Stimulated activated CD8-positive, alpha-beta memory T cell treated with anti-CD3 and anti-CD28 coated beads, Interleukin-12 subunit alpha, Interleukin-12 subunit beta, amount 100 ng/mL, for 1 hour (primary cell): Measurements from ENCODE around the gene TMEM143.
A peak's percentile ranks its signal among the peaks of the same experiment; 100 is the strongest.
"Not testable (repeated sequence)": the region's sequence is repeated elsewhere in the genome, so short reads cannot be mapped to it uniquely, and the experiment has no call there.

Source experiments
- DNase-seq: peaks from one replicate; pipeline ENCODE4 v3.0.0-alpha.2; 2020; ENCODE audit warnings: low read depth

The TMEM143 gene

GRCh38 chr19:48363810-48364597 lies at the start of gene TMEM143, which contains the start of gene SYNGR4:
Gene TMEM143, minus strand, starts transcription at chr19:48363940. Its CDS starts 20 bp downstream, at chr19:48363920.
Gene SYNGR4, plus strand, starts transcription at chr19:48364367. Its CDS starts 1,476 bp downstream, at chr19:48365843.
- DNase-seq = peak; percentile 94

- no peak for DNase-seq
Observed at GRCh38 chr19:48405850-48406249, 42.1 kb upstream of the TMEM143 start.

GRCh38 chr19:48405010-48405659 lies 41.4 kb upstream of the TMEM143 start:
- DNase-seq = no peak

GRCh38 chr19:48403606-48404005 lies 39.9 kb upstream of the TMEM143 start:
- DNase-seq = no peak

- no peak for DNase-seq
Observed at GRCh38 chr19:48401287-48401686, 37.5 kb upstream of the TMEM143 start.

GRCh38 chr19:48400018-48400742 lies 36.4 kb upstream of the TMEM143 start:
- no peak for DNase-seq

GRCh38 chr19:48398375-48399235 lies 34.9 kb upstream of the TMEM143 start:
- DNase-seq = peak; percentile 67

GRCh38 chr19:48398102-48398374 lies 34.3 kb upstream of the TMEM143 start:
- DNase-seq = no peak

- DNase-seq = no peak
Observed at GRCh38 chr19:48397263-48398101, 33.7 kb upstream of the TMEM143 start.

GRCh38 chr19:48396824-48397176 lies 33.1 kb upstream of the TMEM143 start:
- no peak for DNase-seq

GRCh38 chr19:48396016-48396823 lies 32.5 kb upstream of the TMEM143 start:
- DNase-seq = no peak

GRCh38 chr19:48395499-48395898 lies 31.8 kb upstream of the TMEM143 start:
- no peak for DNase-seq

- no peak for DNase-seq
Observed at GRCh38 chr19:48395170-48395455, 31.4 kb upstream of the TMEM143 start.

GRCh38 chr19:48394331-48395169 lies 30.8 kb upstream of the TMEM143 start:
- DNase-seq = no peak

- DNase-seq = no peak
Observed at GRCh38 chr19:48393559-48394330, 30.0 kb upstream of the TMEM143 start, which contains the start of gene GRIN2D. Gene GRIN2D, plus strand, starts transcription at chr19:48393668. Its CDS starts 4,725 bp downstream, at chr19:48398393.

GRCh38 chr19:48392860-48393558 lies 29.3 kb upstream of the TMEM143 start:
- DNase-seq = no peak

GRCh38 chr19:48392006-48392344 lies 28.2 kb upstream of the TMEM143 start:
- DNase-seq = not testable (repeated sequence)
